ENCODE measurements around the gene ICE1.

The ICE1 gene

DNA sequence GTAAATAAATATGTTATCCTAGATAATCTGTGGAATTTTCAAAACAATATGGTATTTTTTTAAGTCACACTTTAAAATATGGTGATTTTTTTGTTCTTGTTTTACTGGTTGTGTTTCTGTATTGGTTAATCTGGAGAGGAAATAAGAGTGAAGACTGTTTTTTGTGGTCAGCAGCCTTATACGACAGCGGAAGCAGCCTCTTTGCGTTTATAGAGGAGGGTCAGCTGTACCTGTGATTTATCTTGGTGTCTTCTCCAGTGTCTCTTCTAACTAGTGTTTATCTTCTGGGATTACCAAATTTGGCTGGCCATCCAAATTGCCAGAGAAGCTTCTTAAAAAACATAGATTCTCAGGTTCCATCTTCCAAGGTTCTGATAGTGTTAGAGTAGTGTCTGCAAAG is 58.7 kb downstream of the ICE1 start:
- Histone ChIP-seq H3K4me3 (ENCODE audit: insufficient read length, low read depth) (no peak overlapping the region), H3K9me3 (ENCODE audit: insufficient read depth, low read length) (no peaks in the 10 kb centered on the region), H3K36me3 (ENCODE audit: insufficient read depth, insufficient read length, low read length) (peaks cover 20% of the 10 kb centered on the region), H3K4me1 (ENCODE audit: insufficient read depth, insufficient read length) (no peaks in the 10 kb centered on the region), H3K9ac (ENCODE audit: insufficient read length, low read depth) (no peak overlapping the region), H3K27me3 (ENCODE audit: insufficient read depth, insufficient read length) (no peaks in the 10 kb centered on the region)
- DNase-seq (ENCODE audit: low read depth, low spot score) = no peak
- TF ChIP-seq YY1 (IDR thresholded peaks at IDR 0.05; ENCODE audit: insufficient read depth, insufficient read length) (no peak), SUZ12 (IDR thresholded peaks at IDR 0.05; ENCODE audit: extremely low read depth, insufficient read depth, insufficient read length) (no peak), ZNF274 (IDR thresholded peaks at IDR 0.05; ENCODE audit: low read depth, low read length) (no peak)

GRCh38 chr5:5481633-5482032 is 59.2 kb downstream of the ICE1 start:
- Histone ChIP-seq H3K4me3 (ENCODE audit: insufficient read length, low read depth) (no peak overlapping the region), H3K27me3 (ENCODE audit: insufficient read depth, insufficient read length) (no peaks in the 10 kb centered on the region), H3K9ac (ENCODE audit: insufficient read length, low read depth) (no peak overlapping the region), H3K4me1 (ENCODE audit: insufficient read depth, insufficient read length) (no peaks in the 10 kb centered on the region), H3K36me3 (ENCODE audit: insufficient read depth, insufficient read length, low read length) (peaks cover 16% of the 10 kb centered on the region), H3K9me3 (ENCODE audit: insufficient read depth, low read length) (no peaks in the 10 kb centered on the region)
- no peak for TF ChIP-seq SUZ12 (IDR thresholded peaks at IDR 0.05; ENCODE audit: extremely low read depth, insufficient read depth, insufficient read length)
- no peak for TF ChIP-seq YY1 (IDR thresholded peaks at IDR 0.05; ENCODE audit: insufficient read depth, insufficient read length)
- TF ChIP-seq ZNF274 (IDR thresholded peaks at IDR 0.05; ENCODE audit: low read depth, low read length) = no peak
- DNase-seq (ENCODE audit: low read depth, low spot score) = no peak

DNA sequence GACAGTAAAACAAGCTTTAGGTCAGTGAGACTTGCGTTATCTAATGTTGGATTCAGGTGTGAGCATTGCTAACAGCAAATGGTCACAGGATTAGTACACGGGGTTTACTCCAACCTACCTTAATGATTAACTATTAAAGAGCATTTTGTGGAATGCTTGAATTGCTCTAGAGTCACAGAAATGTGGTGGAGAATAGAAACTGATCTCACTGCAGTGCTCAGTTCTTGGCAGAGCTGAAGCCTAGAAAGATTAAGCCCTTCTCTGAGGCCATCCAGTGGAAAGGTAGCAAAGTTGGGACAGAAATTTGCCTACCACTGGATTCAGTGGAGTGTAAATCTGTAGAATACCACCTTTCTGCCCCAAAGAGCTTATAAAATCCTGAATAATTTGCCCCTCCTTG is 60.9 kb downstream of the ICE1 start:
- no peaks in the 10 kb centered on the region for H3K27me3 ChIP-seq (ENCODE audit: insufficient read depth, insufficient read length)
- DNase-seq (ENCODE audit: low read depth, low spot score) = no peak
- no peaks in the 10 kb centered on the region for H3K9me3 ChIP-seq (ENCODE audit: insufficient read depth, low read length)
- no peak overlapping the region for H3K9ac ChIP-seq (ENCODE audit: insufficient read length, low read depth)
- H3K4me1 ChIP-seq (ENCODE audit: insufficient read depth, insufficient read length) = no peaks in the 10 kb centered on the region
- TF ChIP-seq SUZ12 (IDR thresholded peaks at IDR 0.05; ENCODE audit: extremely low read depth, insufficient read depth, insufficient read length) = no peak
- no peak for TF ChIP-seq ZNF274 (IDR thresholded peaks at IDR 0.05; ENCODE audit: low read depth, low read length)
- no peak overlapping the region for H3K4me3 ChIP-seq (ENCODE audit: insufficient read length, low read depth)
- peaks cover 28% of the 10 kb centered on the region for H3K36me3 ChIP-seq (ENCODE audit: insufficient read depth, insufficient read length, low read length)

DNA sequence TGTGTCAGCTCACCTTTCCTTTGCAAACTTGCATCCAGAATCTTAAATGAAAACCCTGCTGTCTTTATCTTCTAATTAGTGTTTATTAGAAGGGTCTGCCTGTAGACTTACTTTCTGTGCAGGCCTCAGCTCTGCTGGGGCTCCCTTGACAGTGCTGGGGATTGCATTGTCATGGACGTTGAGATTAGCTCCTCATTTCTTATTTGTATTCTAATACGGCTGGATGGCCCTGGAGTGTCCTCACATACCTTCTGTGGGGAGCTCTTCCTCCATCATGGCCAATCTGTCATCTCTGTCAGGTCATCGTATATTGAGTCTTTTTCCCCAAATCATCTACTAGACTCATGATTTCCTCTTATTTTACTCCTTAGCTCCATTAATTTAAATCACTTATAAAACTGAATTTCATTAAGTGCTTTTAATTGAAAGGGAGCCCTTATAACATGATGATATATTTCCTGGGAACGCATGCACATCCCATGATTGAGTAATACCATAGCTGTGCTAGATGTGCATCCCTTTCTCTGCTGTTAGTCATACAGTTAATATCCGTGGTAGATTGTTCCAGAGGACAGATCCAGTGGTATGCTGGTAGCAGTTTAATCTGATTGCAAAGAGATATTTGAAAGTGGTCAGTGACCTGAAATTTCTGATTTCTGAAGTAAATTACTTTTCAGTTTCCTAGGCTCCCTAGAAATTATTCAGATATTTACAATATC is 61.6 kb downstream of the ICE1 start:
- H3K9me3 ChIP-seq (ENCODE audit: insufficient read depth, low read length) = no peaks in the 10 kb centered on the region
- TF ChIP-seq ZNF274 (IDR thresholded peaks at IDR 0.05; ENCODE audit: low read depth, low read length) = no peak
- no peak for TF ChIP-seq SUZ12 (IDR thresholded peaks at IDR 0.05; ENCODE audit: extremely low read depth, insufficient read depth, insufficient read length)
- no peak for TF ChIP-seq YY1 (IDR thresholded peaks at IDR 0.05; ENCODE audit: insufficient read depth, insufficient read length)
- no peak overlapping the region for H3K9ac ChIP-seq (ENCODE audit: insufficient read length, low read depth)
- no peaks in the 10 kb centered on the region for H3K27me3 ChIP-seq (ENCODE audit: insufficient read depth, insufficient read length)
- no peak overlapping the region for H3K4me3 ChIP-seq (ENCODE audit: insufficient read length, low read depth)
- no peaks in the 10 kb centered on the region for H3K4me1 ChIP-seq (ENCODE audit: insufficient read depth, insufficient read length)
- DNase-seq (ENCODE audit: low read depth, low spot score) = peak; percentile 18
- peaks cover 35% of the 10 kb centered on the region for H3K36me3 ChIP-seq (ENCODE audit: insufficient read depth, insufficient read length, low read length)

- no peak overlapping the region for H3K9ac ChIP-seq (ENCODE audit: insufficient read length, low read depth)
- no peak for TF ChIP-seq YY1 (IDR thresholded peaks at IDR 0.05; ENCODE audit: insufficient read depth, insufficient read length)
- no peak for TF ChIP-seq SUZ12 (IDR thresholded peaks at IDR 0.05; ENCODE audit: extremely low read depth, insufficient read depth, insufficient read length)
- TF ChIP-seq ZNF274 (IDR thresholded peaks at IDR 0.05; ENCODE audit: low read depth, low read length) = no peak
- no peak for DNase-seq (ENCODE audit: low read depth, low spot score)
- no peak overlapping the region for H3K4me3 ChIP-seq (ENCODE audit: insufficient read length, low read depth)
- no peaks in the 10 kb centered on the region for H3K27me3 ChIP-seq (ENCODE audit: insufficient read depth, insufficient read length)
- peaks cover 46% of the 10 kb centered on the region for H3K36me3 ChIP-seq (ENCODE audit: insufficient read depth, insufficient read length, low read length)
- no peaks in the 10 kb centered on the region for H3K4me1 ChIP-seq (ENCODE audit: insufficient read depth, insufficient read length)
- H3K9me3 ChIP-seq (ENCODE audit: insufficient read depth, low read length) = no peaks in the 10 kb centered on the region
Measured at GRCh38 chr5:5486122-5486521, 63.6 kb downstream of the ICE1 start.

DNA sequence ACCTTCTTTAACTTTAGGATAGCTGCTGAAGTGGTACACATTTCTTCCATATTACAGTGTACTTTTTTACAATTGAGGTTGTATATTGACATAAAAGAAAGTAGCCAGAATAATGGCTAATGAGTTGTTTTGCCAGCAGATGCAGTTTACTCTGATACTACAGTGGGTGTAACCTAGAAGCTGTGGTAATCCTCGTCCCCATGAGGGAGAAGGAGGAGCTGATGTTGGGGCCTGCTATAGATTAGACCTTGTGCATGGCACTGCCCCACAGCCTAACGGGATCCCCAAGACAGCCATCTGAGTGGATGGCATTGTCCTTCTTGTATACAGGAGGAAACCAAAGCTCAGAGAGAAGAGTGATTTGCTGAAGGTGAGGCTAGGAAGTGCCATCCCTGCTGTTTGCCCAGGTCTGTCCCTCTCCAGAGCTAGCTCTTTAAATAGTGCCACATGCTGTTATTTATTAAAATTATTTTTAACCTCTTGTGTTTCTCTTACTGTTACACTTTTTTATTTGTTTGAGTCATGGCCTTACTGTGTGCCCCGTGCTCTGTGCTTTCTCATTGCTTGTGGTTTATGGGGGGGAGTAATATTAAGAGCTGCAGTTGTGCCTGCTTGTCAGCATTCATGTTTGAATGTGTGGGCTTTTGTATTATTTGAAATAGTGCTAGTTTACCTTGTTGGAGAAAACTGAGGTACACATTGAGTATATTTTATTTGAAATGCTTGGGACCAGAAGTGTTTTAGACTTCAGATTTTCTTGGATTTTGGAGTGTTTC is 65.3 kb downstream of the ICE1 start:
- Histone ChIP-seq H3K9me3 (ENCODE audit: insufficient read depth, low read length) (no peaks in the 10 kb centered on the region), H3K4me3 (ENCODE audit: insufficient read length, low read depth) (no peak overlapping the region), H3K9ac (ENCODE audit: insufficient read length, low read depth) (no peak overlapping the region), H3K4me1 (ENCODE audit: insufficient read depth, insufficient read length) (no peaks in the 10 kb centered on the region), H3K27me3 (ENCODE audit: insufficient read depth, insufficient read length) (no peaks in the 10 kb centered on the region), H3K36me3 (ENCODE audit: insufficient read depth, insufficient read length, low read length) (peaks cover 42% of the 10 kb centered on the region)
- DNase-seq (ENCODE audit: low read depth, low spot score) = no peak
- TF ChIP-seq YY1 (IDR thresholded peaks at IDR 0.05; ENCODE audit: insufficient read depth, insufficient read length) (no peak), SUZ12 (IDR thresholded peaks at IDR 0.05; ENCODE audit: extremely low read depth, insufficient read depth, insufficient read length) (no peak), ZNF274 (IDR thresholded peaks at IDR 0.05; ENCODE audit: low read depth, low read length) (no peak)

- peaks cover 4% of the 10 kb centered on the region for H3K4me1 ChIP-seq (ENCODE audit: insufficient read depth, insufficient read length)
- H3K4me3 ChIP-seq (ENCODE audit: insufficient read length, low read depth) = no peak overlapping the region
- peaks cover 36% of the 10 kb centered on the region for H3K36me3 ChIP-seq (ENCODE audit: insufficient read depth, insufficient read length, low read length)
- no peak for DNase-seq (ENCODE audit: low read depth, low spot score)
- TF ChIP-seq ZNF274 (IDR thresholded peaks at IDR 0.05; ENCODE audit: low read depth, low read length) = no peak
- H3K9ac ChIP-seq (ENCODE audit: insufficient read length, low read depth) = no peak overlapping the region
- H3K9me3 ChIP-seq (ENCODE audit: insufficient read depth, low read length) = no peaks in the 10 kb centered on the region
- peaks cover 2% of the 10 kb centered on the region for H3K27me3 ChIP-seq (ENCODE audit: insufficient read depth, insufficient read length)
Measured at GRCh38 chr5:5490774-5491347, 68.4 kb downstream of the ICE1 start.
